ENCODE results near the gene COQ5.

DNA sequence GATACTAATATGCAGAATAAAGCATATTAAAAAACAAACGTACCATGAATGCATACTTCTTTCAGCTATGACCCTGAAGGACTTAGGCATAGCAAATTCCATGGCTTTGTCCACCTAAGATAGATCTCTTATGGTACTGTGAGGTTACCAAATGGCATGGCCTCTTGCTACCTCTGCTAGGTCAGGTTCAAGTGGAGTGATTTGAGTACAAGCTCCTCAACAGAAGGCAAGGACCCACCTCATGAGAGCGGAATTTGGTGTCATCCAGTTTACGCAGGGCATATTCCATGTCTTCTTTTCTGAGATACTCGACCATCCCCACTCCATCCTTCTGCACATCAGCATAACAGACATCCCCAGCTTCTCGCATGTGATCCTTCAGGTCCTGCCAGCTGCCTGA is 65.2 kb downstream of the COQ5 start:
- TF ChIP-seq CTCF (IDR thresholded peaks at IDR 0.05) (no peak), POLR2A (IDR thresholded peaks at IDR 0.05) (no peak)
